Stomach (tissue), 4 donors: Measurements from ENCODE around the gene NAT9.

Experiments used
- POLR2A ChIP-seq, 4 donors: fragments of 450-650 bp; IDR thresholded peaks; one replicate each; pipeline ENCODE4 v1.6.1; 2016; ENCODE audit warnings: antibody characterized with exemption in 4 of 4, control low read depth in 2 of 4, mild to moderate bottlenecking in 1 of 4, moderate library complexity in 1 of 4
- POLR2AphosphoS5 ChIP-seq, 3 donors: sonication (generic); formaldehyde crosslinking; IDR thresholded peaks; one replicate each; pipeline ENCODE4 v1.6.1; 2016; ENCODE audit warnings: antibody characterized with exemption in 3 of 3

DNA sequence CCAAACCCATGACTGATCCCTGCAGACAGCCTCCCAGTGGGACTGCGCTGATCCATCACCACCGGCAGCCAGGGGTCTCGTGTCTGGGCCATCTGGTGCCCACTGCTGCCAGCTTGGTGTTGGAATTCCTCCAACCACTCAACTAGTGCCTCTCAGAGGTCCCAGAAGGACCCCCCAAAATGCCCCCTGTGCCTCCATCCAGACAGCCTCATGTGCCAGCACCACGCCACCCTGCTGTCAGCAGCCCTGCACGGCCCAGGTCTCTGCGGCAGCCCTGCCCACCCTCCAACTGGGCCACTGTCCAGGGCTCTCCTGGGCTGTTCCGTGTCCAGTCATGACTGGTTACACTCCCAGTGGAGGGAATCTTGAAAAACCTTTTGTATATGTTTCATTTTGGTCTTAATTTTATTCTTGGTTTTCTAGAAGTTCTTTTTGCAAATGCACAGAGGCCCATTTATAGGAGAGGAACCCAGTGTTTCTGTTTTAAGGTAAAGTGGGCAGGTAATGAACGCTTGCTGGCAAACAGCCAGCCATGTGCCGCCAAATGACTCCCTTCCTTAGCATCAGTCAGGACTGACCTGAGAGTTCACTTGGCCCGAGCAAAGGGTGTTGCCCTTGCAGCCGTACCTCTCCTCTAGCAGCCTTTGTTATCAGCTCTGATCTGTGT is 48.9 kb upstream of the NAT9 start:
- TF ChIP-seq POLR2AphosphoS5 (IDR thresholded peaks at IDR 0.05) (no peak), POLR2A (IDR thresholded peaks at IDR 0.05) (no peak)
